ENCODE data around the gene IL13RA2.

GRCh38 chrX:115018944-115019343 lies 1.5 kb upstream of the IL13RA2 start:
- no peak for TF ChIP-seq CTCF (IDR thresholded peaks at IDR 0.05)
- no peak for TF ChIP-seq POLR2A (IDR thresholded peaks at IDR 0.05; ENCODE audit: low read depth)
- TF ChIP-seq POLR2AphosphoS5 (IDR thresholded peaks at IDR 0.05), result no peak
- no peak for TF ChIP-seq EP300 (IDR thresholded peaks at IDR 0.05)
